ENCODE measurements around the gene USP10. TPM values are rescaled to one million over a fixed set of nuclear protein-coding genes. Genes with fewer than 3 reads are reported as not detected.

Gene USP10
- total RNA-seq, 4 donors from 2014 or later, result 23.6 to 56.8 (median 45.4) TPM

- peak overlapping the region; percentile 31 to 97 (median 72) for H3K27ac ChIP-seq
- in situ Hi-C loops (cut with MboI; ENCODE audit: low pct_ligation_motif_present in 1 of 4, low pct_unique_long_range_greater_than_20kb in 1 of 4, low sequenced_read_pairs in 3 of 4), result no loop called here
- peaks cover 37% of the 10 kb centered on the region for H3K27me3 ChIP-seq
- H3K4me1 ChIP-seq, result peaks cover 0 to 24% (median 15%) of the 10 kb centered on the region in 4 donors
- H3K9me3 ChIP-seq, result no peaks in the 10 kb centered on the region
- DNase-seq, result no peak
- WGBS, 2 donors (ENCODE audit: low coverage in 1 of 2), result 24 to 47% methylated on average over 10 to 29 of the region's 29 CpGs
- intact Hi-C loops (cut with DNase I; ENCODE audit: low total_unique reads), result no loop called here
- H3K36me3 ChIP-seq, result no peaks in the 10 kb centered on the region
- no peak for TF ChIP-seq POLR2A (IDR thresholded peaks at IDR 0.05)
- TF ChIP-seq POLR2AphosphoS5 (IDR thresholded peaks at IDR 0.05), result no peak
- no peak for TF ChIP-seq CTCF (IDR thresholded peaks at IDR 0.05)
- TF ChIP-seq EP300 (IDR thresholded peaks at IDR 0.05; ENCODE audit: low read depth), result no peak
- peak overlapping the region in 2 of 4 donors; percentile 48 to 61 for H3K4me3 ChIP-seq
These were observed 119.3 kb downstream of the USP10 start for GRCh38 chr16:84818989-84819643.

DNA sequence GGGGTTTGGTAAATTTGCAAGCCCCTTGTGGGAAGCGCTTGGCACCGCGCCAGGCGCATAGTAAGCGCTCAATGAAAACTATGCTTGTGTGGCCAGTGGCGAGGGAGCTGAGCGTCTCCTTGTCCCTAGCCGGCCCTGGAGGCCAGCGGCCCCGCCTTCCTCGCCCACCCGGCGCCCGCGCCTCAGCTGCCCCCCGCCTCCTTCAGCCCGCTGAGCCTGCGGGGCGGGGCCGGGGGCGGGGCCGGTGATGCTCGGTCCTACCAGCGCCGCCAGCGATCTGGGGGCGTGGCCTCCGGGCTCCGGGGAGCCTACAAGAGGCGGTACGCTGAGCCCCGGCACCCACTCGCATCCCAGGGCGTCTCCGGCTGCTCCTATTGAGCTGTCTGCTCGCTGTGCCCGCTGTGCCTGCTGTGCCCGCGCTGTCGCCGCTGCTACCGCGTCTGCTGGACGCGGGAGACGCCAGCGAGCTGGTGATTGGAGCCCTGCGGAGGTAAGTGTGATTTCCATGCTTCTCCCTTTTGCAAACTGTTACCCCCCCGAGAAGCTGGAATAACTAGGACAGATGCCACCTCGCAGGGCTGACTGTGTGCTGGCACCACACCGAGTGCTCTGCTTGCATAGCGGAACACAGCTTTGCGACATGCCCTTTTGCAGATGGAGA, 120.0 kb downstream of the USP10 start, which contains the start of gene CRISPLD2:
Gene CRISPLD2, plus strand, starts transcription at position 342 of the 661 bp plus-strand sequence. CDS start 18,511 bp downstream, outside the sequence.
- H3K27ac ChIP-seq, result peak within 1 kb of the TSS; percentile 83 to 97 (median 92)
- no peak for TF ChIP-seq CTCF (IDR thresholded peaks at IDR 0.05)
- peak; percentile 99 for TF ChIP-seq POLR2AphosphoS5 (IDR thresholded peaks at IDR 0.05)
- peak; percentile 95 for TF ChIP-seq POLR2A (IDR thresholded peaks at IDR 0.05)
- no peak for TF ChIP-seq EP300 (IDR thresholded peaks at IDR 0.05; ENCODE audit: low read depth)
- H3K4me1 ChIP-seq, result peaks cover 0 to 27% (median 17%) of the 10 kb centered on the region in 4 donors
- 4% methylated on average over 35 of the region's 53 CpGs; no CpG with 5 or more reads in 1 of the 2 donors for WGBS, 2 donors (ENCODE audit: low coverage in 1 of 2)
- in situ Hi-C loops (cut with MboI; ENCODE audit: low pct_ligation_motif_present in 1 of 4, low pct_unique_long_range_greater_than_20kb in 1 of 4, low sequenced_read_pairs in 3 of 4) (no loop called here), intact Hi-C loops (cut with DNase I; ENCODE audit: low total_unique reads) (no loop called here)
- H3K27me3 ChIP-seq, result peaks cover 37% of the 10 kb centered on the region
- peak; percentile 90 for DNase-seq
- peak within 1 kb of the TSS; percentile 36 to 68 (median 54) for H3K4me3 ChIP-seq
- no peaks in the 10 kb centered on the region for H3K36me3 ChIP-seq
- no peaks in the 10 kb centered on the region for H3K9me3 ChIP-seq

GRCh38 chr16:84820305-84820684, 120.5 kb downstream of the USP10 start:
- intact Hi-C loops (cut with DNase I; ENCODE audit: low total_unique reads), result no loop called here
- H3K27ac ChIP-seq, result peak overlapping the region; percentile 83 to 97 (median 92)
- in situ Hi-C loops (cut with MboI; ENCODE audit: low pct_ligation_motif_present in 1 of 4, low pct_unique_long_range_greater_than_20kb in 1 of 4, low sequenced_read_pairs in 3 of 4), result no loop called here
- H3K4me1 ChIP-seq, result peaks cover 0 to 32% (median 17%) of the 10 kb centered on the region in 4 donors
- 25% methylated on average over 8 of the region's 8 CpGs; no CpG with 5 or more reads in 1 of the 2 donors for WGBS, 2 donors (ENCODE audit: low coverage in 1 of 2)
- H3K4me3 ChIP-seq, result peak overlapping the region; percentile 36 to 68 (median 54)
- no peak for DNase-seq
- no peaks in the 10 kb centered on the region for H3K9me3 ChIP-seq
- H3K27me3 ChIP-seq, result peaks cover 37% of the 10 kb centered on the region
- TF ChIP-seq CTCF (IDR thresholded peaks at IDR 0.05) (no peak), EP300 (IDR thresholded peaks at IDR 0.05; ENCODE audit: low read depth) (no peak), POLR2AphosphoS5 (IDR thresholded peaks at IDR 0.05) (no peak), POLR2A (IDR thresholded peaks at IDR 0.05) (no peak)
- H3K36me3 ChIP-seq, result no peaks in the 10 kb centered on the region

GRCh38 chr16:84820771-84821170, 121.0 kb downstream of the USP10 start:
- Histone ChIP-seq H3K4me3 (peak overlapping the region; percentile 36 to 68 (median 54)), H3K36me3 (no peaks in the 10 kb centered on the region), H3K27ac (peak overlapping the region; percentile 83 to 97 (median 92)), H3K4me1 (peaks cover under 1 to 34% (median 17%) of the 10 kb centered on the region in 4 donors), H3K27me3 (peaks cover 37% of the 10 kb centered on the region), H3K9me3 (no peaks in the 10 kb centered on the region)
- intact Hi-C loops (cut with DNase I; ENCODE audit: low total_unique reads), result no loop called here
- in situ Hi-C loops (cut with MboI; ENCODE audit: low pct_ligation_motif_present in 1 of 4, low pct_unique_long_range_greater_than_20kb in 1 of 4, low sequenced_read_pairs in 3 of 4), result no loop called here
- 63% methylated on average over 12 of the region's 12 CpGs; no CpG with 5 or more reads in 1 of the 2 donors for WGBS, 2 donors (ENCODE audit: low coverage in 1 of 2)
- DNase-seq, result no peak
- TF ChIP-seq CTCF (IDR thresholded peaks at IDR 0.05) (no peak), EP300 (IDR thresholded peaks at IDR 0.05; ENCODE audit: low read depth) (no peak), POLR2AphosphoS5 (IDR thresholded peaks at IDR 0.05) (no peak), POLR2A (IDR thresholded peaks at IDR 0.05) (no peak)

All from transverse colon (tissue), 4 donors.